ENCODE data around the gene MEAK7. TPM values are rescaled to one million over a fixed set of nuclear protein-coding genes. Genes with fewer than 3 reads are reported as not detected.
A peak's percentile ranks its signal among the peaks of the same experiment; 100 is the strongest.

The MEAK7 gene, protein sequence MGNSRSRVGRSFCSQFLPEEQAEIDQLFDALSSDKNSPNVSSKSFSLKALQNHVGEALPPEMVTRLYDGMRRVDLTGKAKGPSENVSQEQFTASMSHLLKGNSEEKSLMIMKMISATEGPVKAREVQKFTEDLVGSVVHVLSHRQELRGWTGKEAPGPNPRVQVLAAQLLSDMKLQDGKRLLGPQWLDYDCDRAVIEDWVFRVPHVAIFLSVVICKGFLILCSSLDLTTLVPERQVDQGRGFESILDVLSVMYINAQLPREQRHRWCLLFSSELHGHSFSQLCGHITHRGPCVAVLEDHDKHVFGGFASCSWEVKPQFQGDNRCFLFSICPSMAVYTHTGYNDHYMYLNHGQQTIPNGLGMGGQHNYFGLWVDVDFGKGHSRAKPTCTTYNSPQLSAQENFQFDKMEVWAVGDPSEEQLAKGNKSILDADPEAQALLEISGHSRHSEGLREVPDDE
- total RNA-seq (2021; fragmentation: NEBNext Ultra II Directional; extraction: Animal tissue kit (Norgen Biotek cat#: 25700)): 10 to 100 TPM; 45.6 to 57.3 (median 50.8) TPM
- long read RNA-seq, full-length matches to known transcripts: 10 of 44 reads
- long read RNA-seq, partial matches to known transcripts: 4 of 44 reads
- long read RNA-seq, other reads (novel, unspliced or antisense): 30 of 44 reads

- TF ChIP-seq, protein P1, sequence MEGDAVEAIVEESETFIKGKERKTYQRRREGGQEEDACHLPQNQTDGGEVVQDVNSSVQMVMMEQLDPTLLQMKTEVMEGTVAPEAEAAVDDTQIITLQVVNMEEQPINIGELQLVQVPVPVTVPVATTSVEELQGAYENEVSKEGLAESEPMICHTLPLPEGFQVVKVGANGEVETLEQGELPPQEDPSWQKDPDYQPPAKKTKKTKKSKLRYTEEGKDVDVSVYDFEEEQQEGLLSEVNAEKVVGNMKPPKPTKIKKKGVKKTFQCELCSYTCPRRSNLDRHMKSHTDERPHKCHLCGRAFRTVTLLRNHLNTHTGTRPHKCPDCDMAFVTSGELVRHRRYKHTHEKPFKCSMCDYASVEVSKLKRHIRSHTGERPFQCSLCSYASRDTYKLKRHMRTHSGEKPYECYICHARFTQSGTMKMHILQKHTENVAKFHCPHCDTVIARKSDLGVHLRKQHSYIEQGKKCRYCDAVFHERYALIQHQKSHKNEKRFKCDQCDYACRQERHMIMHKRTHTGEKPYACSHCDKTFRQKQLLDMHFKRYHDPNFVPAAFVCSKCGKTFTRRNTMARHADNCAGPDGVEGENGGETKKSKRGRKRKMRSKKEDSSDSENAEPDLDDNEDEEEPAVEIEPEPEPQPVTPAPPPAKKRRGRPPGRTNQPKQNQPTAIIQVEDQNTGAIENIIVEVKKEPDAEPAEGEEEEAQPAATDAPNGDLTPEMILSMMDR (IDR thresholded peaks at IDR 0.05): no peak; the same call in none of the 2 replicates
- H3K4me1 Mint-ChIP-seq (ENCODE audit: low read depth): peaks cover 65% of the 10 kb centered on the region
- peaks cover 3% of the 10 kb centered on the region; the same call in 1 of the 2 replicates for H3K27me3 Mint-ChIP-seq (ENCODE audit: insufficient read depth)
- peak within 1 kb of the TSS; percentile 94 for H3K27ac Mint-ChIP-seq
- peaks cover 39% of the 10 kb centered on the region for H3K36me3 Mint-ChIP-seq (ENCODE audit: low read depth)
- H3K4me3 Mint-ChIP-seq: peak within 1 kb of the TSS; percentile 93
- DNase-seq: peak; percentile 99
- no peaks in the 10 kb centered on the region for H3K9me3 Mint-ChIP-seq
These were observed at the start of gene MEAK7 for GRCh38 chr16:84504420-84505248. Gene MEAK7 (minus strand): TSS chr16:84504659. CDS start chr16:84498086, 6,573 bp downstream.

DNA sequence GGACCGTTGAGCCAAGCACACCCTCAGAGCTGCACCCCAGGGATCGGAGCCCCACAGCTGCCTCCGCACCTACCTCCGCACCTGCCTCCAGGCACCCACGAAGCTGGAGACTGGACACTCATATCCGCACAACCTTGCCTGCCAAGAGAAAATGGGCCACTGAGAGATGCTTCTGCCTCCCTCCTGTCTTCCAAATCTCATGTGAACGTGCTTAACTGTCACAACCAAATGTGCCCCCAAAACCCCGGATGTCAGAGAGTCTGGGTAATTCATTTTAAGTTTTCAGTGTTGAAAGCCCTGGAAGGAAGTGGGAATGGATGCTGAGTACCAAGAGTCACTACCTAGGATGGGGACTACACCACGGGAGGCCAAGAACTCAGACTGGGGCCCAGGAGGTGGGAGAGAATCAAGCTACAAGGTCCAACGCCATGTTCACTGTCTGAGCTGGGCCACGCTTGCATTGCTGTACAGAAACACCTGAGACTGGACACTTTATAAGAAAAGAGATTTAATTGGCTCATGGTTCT lies 49.5 kb upstream of the MEAK7 start:
- Mint-ChIP-seq H3K27me3 (ENCODE audit: insufficient read depth) (peaks cover 6% of the 10 kb centered on the region), H3K9me3 (no peaks in the 10 kb centered on the region), H3K27ac (no peak overlapping the region), H3K4me3 (no peak overlapping the region), H3K36me3 (ENCODE audit: low read depth) (no peaks in the 10 kb centered on the region), H3K4me1 (ENCODE audit: low read depth) (0 out of 2 replicates have a peak, but pooled peaks cover 6% of the 10 kb centered on the region)
- TF ChIP-seq, protein P1 (IDR thresholded peaks at IDR 0.05): no peak
- DNase-seq: no peak

DNA sequence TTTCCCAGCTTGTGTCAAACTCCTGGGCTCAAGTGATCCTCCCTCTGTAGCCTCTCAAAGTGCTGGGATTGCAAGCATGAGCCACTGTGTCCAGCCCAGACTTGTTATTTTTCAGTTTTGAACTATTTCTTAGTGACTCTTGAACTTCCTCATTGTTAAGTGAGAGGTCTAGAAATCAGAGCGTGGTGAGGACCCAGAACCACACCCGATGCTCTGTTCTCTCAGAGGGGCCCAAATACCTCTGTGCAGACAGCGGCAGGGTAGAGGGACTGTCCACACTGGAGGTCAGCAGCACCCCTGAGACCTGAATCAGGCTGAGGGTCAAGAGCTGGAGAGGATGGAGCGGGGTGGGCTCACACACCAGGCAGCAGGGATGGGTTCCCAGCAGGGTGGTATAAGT lies 47.7 kb upstream of the MEAK7 start:
- no peak for DNase-seq
- Mint-ChIP-seq H3K36me3 (ENCODE audit: low read depth) (no peaks in the 10 kb centered on the region), H3K9me3 (no peaks in the 10 kb centered on the region), H3K27me3 (ENCODE audit: insufficient read depth) (peaks cover 5% of the 10 kb centered on the region), H3K4me1 (ENCODE audit: low read depth) (0 out of 2 replicates have a peak, but pooled peaks cover 6% of the 10 kb centered on the region), H3K27ac (no peak overlapping the region), H3K4me3 (no peak overlapping the region)
- TF ChIP-seq, protein P1 (IDR thresholded peaks at IDR 0.05): no peak

DNA sequence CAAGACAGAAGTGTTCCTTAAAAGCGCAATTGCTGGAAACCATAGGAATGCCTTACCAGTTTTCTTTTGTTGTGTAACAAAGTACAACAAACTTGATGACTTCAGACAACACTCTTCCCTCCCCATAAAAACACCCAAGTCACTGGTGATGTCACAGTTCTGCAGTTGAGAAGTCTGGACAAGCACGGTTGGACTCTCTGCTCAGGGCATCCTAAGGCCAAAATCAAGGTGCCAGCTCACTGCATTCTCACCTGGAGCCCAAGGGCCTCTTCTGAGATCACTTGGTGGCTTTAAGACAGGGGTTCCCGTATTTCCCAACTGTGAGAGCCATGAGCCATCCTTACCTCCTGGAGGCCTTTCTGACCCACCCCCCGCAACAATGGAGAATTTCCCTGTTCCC lies 45.6 kb upstream of the MEAK7 start:
- Mint-ChIP-seq H3K4me3 (no peak overlapping the region), H3K4me1 (ENCODE audit: low read depth) (0 out of 2 replicates have a peak, but pooled peaks cover 6% of the 10 kb centered on the region), H3K9me3 (no peaks in the 10 kb centered on the region), H3K27ac (no peak overlapping the region), H3K36me3 (ENCODE audit: low read depth) (no peaks in the 10 kb centered on the region), H3K27me3 (ENCODE audit: insufficient read depth) (peaks cover 3% of the 10 kb centered on the region)
- TF ChIP-seq, protein P1 (IDR thresholded peaks at IDR 0.05): no peak
- no peak for DNase-seq
